Endothelial cell of umbilical vein (primary cell): ENCODE measurements around the gene AMPD1.

Source experiments
- EZH2 ChIP-seq: IDR thresholded peaks from 2 replicates; pipeline ENCODE4 v1.6.1; 2012; ENCODE audit warnings: borderline replicate concordance, low read depth, mild to moderate bottlenecking, moderate library complexity, low read length, inconsistent platforms; ENCODE audit not compliant: severe bottlenecking
- GATA2 ChIP-seq: IDR thresholded peaks from 2 replicates; pipeline ENCODE4 v1.7.0; 2011; ENCODE audit warnings: low read depth, mild to moderate bottlenecking, moderate library complexity, mixed read lengths, low read length; ENCODE audit not compliant: insufficient read length, insufficient read depth
- JUN ChIP-seq: IDR thresholded peaks from 2 replicates; pipeline ENCODE4 v1.6.1; 2011; ENCODE audit warnings: borderline replicate concordance, low read depth; ENCODE audit not compliant: insufficient read length, insufficient read depth
- TF ChIP-seq, protein P1 (sequence below), 2 donors: IDR thresholded peaks; 1 replicate in 1 of 2; 2 replicates in 1 of 2; pipeline ENCODE4 v1.5.1; 2011; ENCODE audit warnings: low read length in 2 of 2, mild to moderate bottlenecking in 2 of 2, moderate library complexity in 2 of 2, control low read depth in 1 of 2, inconsistent platforms in 1 of 2, low read depth in 1 of 2; ENCODE audit not compliant: insufficient read depth in 1 of 2; ENCODE audit errors: extremely low read depth in 1 of 2

DNA sequence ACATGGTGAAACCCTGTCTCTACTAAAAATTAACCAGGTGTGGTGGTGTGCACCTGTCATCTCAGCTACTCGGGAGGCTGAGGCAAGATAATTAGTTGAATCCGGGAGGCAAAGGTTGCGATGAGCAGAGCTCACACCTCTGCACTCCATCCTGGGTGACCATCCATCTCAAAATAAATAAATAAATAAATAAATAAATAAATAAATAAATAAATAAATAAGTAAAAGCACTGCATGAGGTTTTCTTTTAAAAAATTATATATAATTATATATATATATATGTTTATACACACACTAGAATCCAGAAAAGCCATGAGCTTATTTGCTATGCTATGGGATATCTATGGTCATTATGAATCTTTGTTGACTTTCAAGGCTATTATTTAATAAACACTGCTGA lies 2.4 kb downstream of the AMPD1 start:
- TF ChIP-seq JUN (no peak), EZH2 (no peak), GATA2 (no peak)
- TF ChIP-seq, protein P1, sequence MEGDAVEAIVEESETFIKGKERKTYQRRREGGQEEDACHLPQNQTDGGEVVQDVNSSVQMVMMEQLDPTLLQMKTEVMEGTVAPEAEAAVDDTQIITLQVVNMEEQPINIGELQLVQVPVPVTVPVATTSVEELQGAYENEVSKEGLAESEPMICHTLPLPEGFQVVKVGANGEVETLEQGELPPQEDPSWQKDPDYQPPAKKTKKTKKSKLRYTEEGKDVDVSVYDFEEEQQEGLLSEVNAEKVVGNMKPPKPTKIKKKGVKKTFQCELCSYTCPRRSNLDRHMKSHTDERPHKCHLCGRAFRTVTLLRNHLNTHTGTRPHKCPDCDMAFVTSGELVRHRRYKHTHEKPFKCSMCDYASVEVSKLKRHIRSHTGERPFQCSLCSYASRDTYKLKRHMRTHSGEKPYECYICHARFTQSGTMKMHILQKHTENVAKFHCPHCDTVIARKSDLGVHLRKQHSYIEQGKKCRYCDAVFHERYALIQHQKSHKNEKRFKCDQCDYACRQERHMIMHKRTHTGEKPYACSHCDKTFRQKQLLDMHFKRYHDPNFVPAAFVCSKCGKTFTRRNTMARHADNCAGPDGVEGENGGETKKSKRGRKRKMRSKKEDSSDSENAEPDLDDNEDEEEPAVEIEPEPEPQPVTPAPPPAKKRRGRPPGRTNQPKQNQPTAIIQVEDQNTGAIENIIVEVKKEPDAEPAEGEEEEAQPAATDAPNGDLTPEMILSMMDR (IDR thresholded peaks at IDR 0.05; ENCODE audit: extremely low read depth in 1 of 2, insufficient read depth in 1 of 2, low read depth in 1 of 2, low read length in 2 of 2): no peak
